HFF-Myc (cell line): ENCODE results near the gene RNASEH2C.
A peak's percentile ranks its signal among the peaks of the same experiment; 100 is the strongest.

Experiments used
- DNase-seq: peaks from one replicate; pipeline ENCODE4 v3.0.0-alpha.2; 2011; ENCODE audit warnings: low read depth; ENCODE audit errors: extremely low read depth
- H3K4me3 ChIP-seq: replicated peaks from 2 replicates; pipeline ENCODE4 v1.5.1; 2011; ENCODE audit warnings: low read depth, mild to moderate bottlenecking, control low read depth, low read length
- CTCF ChIP-seq: IDR thresholded peaks from 2 replicates; pipeline ENCODE4 v1.5.1; 2012; ENCODE audit warnings: mild to moderate bottlenecking, low read depth, low read length, control low read depth; ENCODE audit errors: missing control alignments

The RNASEH2C gene

GRCh38 chr11:65717906-65718305 is 2.7 kb downstream of the RNASEH2C start:
- no peak overlapping the region for H3K4me3 ChIP-seq
- TF ChIP-seq CTCF: no peak
- DNase-seq: no peak

GRCh38 chr11:65716774-65717405 is 3.7 kb downstream of the RNASEH2C start:
- H3K4me3 ChIP-seq: no peak overlapping the region
- no peak for DNase-seq
- TF ChIP-seq CTCF: no peak

GRCh38 chr11:65716302-65716701 is 4.3 kb downstream of the RNASEH2C start:
- no peak for DNase-seq
- no peak overlapping the region for H3K4me3 ChIP-seq
- TF ChIP-seq CTCF: no peak

- DNase-seq: no peak
- no peak overlapping the region for H3K4me3 ChIP-seq
- TF ChIP-seq CTCF: no peak
Observed at GRCh38 chr11:65714433-65714832, 6.2 kb downstream of the RNASEH2C start.

- peak overlapping the region; percentile 58 for H3K4me3 ChIP-seq
- no peak for DNase-seq
- no peak for TF ChIP-seq CTCF
Observed at GRCh38 chr11:65713212-65713969, 7.2 kb downstream of the RNASEH2C start.

GRCh38 chr11:65712633-65713076 is 7.9 kb downstream of the RNASEH2C start:
- no peak for DNase-seq

More at GRCh38 chr11:65712633-65713076, 7.9 kb downstream of the RNASEH2C start:
- TF ChIP-seq CTCF: no peak
- H3K4me3 ChIP-seq: peak overlapping the region; percentile 58
